SK-N-MC (cell line): ENCODE measurements around the gene FCHSD2.

Source experiments
- EZH2 ChIP-seq: fragments of 200-600 bp; sonication (generic); IDR thresholded peaks from one replicate; pipeline ENCODE4 v1.6.1; 2017; ENCODE audit warnings: antibody characterized with exemption
- FOXP2 ChIP-seq: optimal IDR thresholded peaks from 2 replicates; pipeline ENCODE3; 2011; ENCODE audit warnings: mild to moderate bottlenecking, moderate library complexity; ENCODE audit not compliant: insufficient read depth; ENCODE audit errors: extremely low read length, control extremely low read depth
- POLR2AphosphoS5 ChIP-seq: IDR thresholded peaks from 2 replicates; pipeline ENCODE4 v1.6.1; 2012; ENCODE audit warnings: mild to moderate bottlenecking, low read depth, low read length, borderline replicate concordance

DNA sequence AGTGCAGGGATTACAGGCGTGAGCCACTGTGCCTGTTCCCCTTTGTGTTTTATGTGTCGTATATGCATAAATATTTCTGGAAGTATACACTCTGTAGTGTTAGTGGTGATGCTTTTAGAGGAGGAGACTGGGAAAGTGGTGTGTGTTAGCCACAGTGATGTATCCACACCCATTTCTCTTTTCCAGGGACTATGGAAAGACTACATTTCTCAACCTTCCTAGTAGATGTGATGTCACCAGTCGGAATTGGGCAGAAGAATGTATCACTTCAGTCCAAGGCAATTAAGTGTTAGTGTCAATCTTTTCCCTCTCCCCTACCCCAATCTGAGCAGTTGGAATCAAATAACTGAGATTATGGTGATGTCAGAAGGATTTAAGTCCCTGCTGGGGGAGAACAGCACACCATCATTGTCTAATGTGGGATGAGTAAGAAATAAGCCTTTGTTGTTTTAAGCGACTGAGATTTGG, 333.8 kb downstream of the FCHSD2 start:
- TF ChIP-seq POLR2AphosphoS5 (no peak), EZH2 (no peak), FOXP2 (no peak)
